DND-41 (cell line): ENCODE data around the gene SYTL4.

Experiments used
- CTCF ChIP-seq: IDR thresholded peaks from 2 replicates; pipeline ENCODE4 v1.5.1; 2012; ENCODE audit warnings: borderline replicate concordance, low read length, moderate library complexity, mild to moderate bottlenecking; ENCODE audit not compliant: poor library complexity, severe bottlenecking; ENCODE audit errors: extremely low read depth
- EZH2 ChIP-seq: IDR thresholded peaks from 3 replicates; pipeline ENCODE4 v1.6.1; 2012; ENCODE audit warnings: borderline replicate concordance, low read depth, mild to moderate bottlenecking, moderate library complexity, low read length, inconsistent platforms; ENCODE audit not compliant: severe bottlenecking

GRCh38 chrX:100649550-100650356 lies 82.2 kb downstream of the SYTL4 start:
- TF ChIP-seq CTCF (no peak), EZH2 (no peak)
